Neural crest cell (in vitro differentiated cells): ENCODE measurements around the gene ABHD2. TPM values are rescaled to one million over a fixed set of nuclear protein-coding genes. Genes with fewer than 3 reads are reported as not detected.
A peak's percentile ranks its signal among the peaks of the same experiment; 100 is the strongest.

Source experiments
- DNase-seq: peaks from one replicate; pipeline ENCODE4 v3.0.0; 2021; ENCODE audit warnings: low read depth, mixed read lengths, low spot score
- H3K27ac Mint-ChIP-seq: one replicate; pipeline ENCODE4 v1.8.0; 2021; ENCODE audit warnings: mild to moderate bottlenecking, mixed read lengths; ENCODE audit not compliant: unreplicated experiment
- H3K27me3 Mint-ChIP-seq: 2 replicates; pipeline ENCODE4 v1.8.0; 2021; ENCODE audit warnings: low read depth, mild to moderate bottlenecking, mixed read lengths
- H3K36me3 Mint-ChIP-seq: 2 replicates; pipeline ENCODE4 v1.8.0; 2021; ENCODE audit warnings: low read depth, mild to moderate bottlenecking, mixed read lengths
- H3K4me1 Mint-ChIP-seq: 2 replicates; pipeline ENCODE4 v1.8.0; 2021; ENCODE audit warnings: mixed read lengths
- H3K4me3 Mint-ChIP-seq: one replicate; pipeline ENCODE4 v1.8.0; 2021; ENCODE audit warnings: mild to moderate bottlenecking, mixed read lengths
- H3K9me3 Mint-ChIP-seq: 2 replicates; pipeline ENCODE4 v1.8.0; 2021; ENCODE audit warnings: mixed read lengths
- total RNA-seq: library from RNA; stranded (reverse); gene quantifications from 2 replicates; pipeline ENCODE4 v1.2.1, GENCODE V29; 2021
- TF ChIP-seq, protein P1 (sequence below): fragments of 200-600 bp; sonication (generic); conservative IDR thresholded peaks from 2 replicates; pipeline ENCODE4 v1.5.0; 2021; ENCODE audit warnings: antibody characterized with exemption, mild to moderate bottlenecking

The ABHD2 gene
- total RNA-seq, 1 donor from 2014 or later = 31.0 TPM

DNA sequence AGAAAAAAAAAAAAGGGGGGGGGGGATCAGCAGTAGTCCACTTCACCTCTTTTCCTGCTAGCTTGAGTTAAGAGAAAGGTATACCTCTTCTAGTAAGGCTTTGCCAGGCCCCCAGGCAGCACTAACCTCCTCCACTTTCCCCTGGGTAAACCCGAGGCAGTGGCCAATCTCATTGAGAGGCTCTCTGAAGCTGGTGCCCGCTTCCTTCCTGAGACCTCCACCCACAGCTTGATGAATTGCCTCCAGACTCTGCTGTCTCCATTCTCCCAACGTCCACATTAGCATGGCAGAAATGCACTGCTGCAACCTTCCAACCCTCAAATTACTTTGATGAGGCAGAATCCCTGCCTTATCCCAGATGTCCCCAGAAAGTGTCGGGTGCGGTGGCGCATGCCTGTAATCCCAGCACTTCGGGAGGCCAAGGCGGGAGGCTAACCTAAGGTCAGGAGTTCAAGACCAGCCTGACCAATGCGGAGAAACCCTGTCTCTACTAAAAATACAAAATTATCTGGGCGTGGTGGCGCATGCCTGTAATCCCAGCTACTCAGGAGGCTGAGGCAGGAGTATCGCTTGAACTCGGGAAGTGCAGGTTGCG, 117.8 kb downstream of the ABHD2 start:
- TF ChIP-seq, protein P1, sequence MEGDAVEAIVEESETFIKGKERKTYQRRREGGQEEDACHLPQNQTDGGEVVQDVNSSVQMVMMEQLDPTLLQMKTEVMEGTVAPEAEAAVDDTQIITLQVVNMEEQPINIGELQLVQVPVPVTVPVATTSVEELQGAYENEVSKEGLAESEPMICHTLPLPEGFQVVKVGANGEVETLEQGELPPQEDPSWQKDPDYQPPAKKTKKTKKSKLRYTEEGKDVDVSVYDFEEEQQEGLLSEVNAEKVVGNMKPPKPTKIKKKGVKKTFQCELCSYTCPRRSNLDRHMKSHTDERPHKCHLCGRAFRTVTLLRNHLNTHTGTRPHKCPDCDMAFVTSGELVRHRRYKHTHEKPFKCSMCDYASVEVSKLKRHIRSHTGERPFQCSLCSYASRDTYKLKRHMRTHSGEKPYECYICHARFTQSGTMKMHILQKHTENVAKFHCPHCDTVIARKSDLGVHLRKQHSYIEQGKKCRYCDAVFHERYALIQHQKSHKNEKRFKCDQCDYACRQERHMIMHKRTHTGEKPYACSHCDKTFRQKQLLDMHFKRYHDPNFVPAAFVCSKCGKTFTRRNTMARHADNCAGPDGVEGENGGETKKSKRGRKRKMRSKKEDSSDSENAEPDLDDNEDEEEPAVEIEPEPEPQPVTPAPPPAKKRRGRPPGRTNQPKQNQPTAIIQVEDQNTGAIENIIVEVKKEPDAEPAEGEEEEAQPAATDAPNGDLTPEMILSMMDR = no peak
- Mint-ChIP-seq H3K27me3 (no peaks in the 10 kb centered on the region), H3K36me3 (no peaks in the 10 kb centered on the region), H3K9me3 (no peaks in the 10 kb centered on the region), H3K4me1 (peaks cover 19% of the 10 kb centered on the region), H3K27ac (no peak overlapping the region), H3K4me3 (no peak overlapping the region)
- DNase-seq = no peak

DNA sequence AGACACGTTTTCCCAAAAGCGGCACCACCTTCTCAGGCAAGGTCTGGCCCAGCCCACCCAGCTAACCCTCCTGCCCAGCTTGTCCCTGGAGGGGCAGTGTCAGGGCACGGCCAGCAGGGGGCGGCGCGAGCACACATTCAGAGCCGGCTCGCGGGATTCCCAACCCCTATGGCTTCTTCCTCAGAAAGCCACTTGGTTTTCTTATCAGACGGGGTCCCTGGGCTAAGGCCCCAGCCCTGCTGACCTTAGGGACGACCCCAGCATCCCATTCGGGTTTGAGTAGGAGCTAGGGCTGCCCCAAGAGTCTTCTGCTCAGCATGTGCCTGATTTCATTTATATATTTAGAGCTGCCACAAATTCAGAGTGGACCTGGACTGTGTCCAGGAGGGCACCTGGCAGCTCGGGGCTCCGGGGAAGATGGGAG, 118.7 kb downstream of the ABHD2 start:
- H3K36me3 Mint-ChIP-seq = no peaks in the 10 kb centered on the region
- TF ChIP-seq, protein P1 = peak; percentile 98
- H3K4me3 Mint-ChIP-seq = peak overlapping the region; percentile 69
- peaks cover 11% of the 10 kb centered on the region for H3K4me1 Mint-ChIP-seq
- no peaks in the 10 kb centered on the region for H3K9me3 Mint-ChIP-seq
- no peak overlapping the region for H3K27ac Mint-ChIP-seq
- peak; percentile 86 for DNase-seq
- H3K27me3 Mint-ChIP-seq = no peaks in the 10 kb centered on the region

DNA sequence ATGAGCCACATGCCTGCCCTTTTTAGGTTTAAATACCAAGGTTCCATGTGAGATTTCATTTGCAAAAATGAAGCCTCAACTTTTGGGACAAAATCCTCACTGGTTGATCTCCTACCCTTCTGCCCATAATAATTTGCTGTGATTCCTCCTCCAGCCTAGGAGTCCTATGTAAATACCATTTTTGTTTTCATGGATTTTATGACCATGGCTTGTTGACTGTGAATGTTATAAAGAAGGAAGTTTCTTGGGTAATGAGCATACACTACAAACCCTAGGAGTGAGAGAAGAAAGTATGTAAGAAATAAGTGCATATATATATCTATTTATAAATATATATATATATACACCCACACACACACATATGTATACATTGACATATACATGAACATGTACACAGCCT, 120.0 kb downstream of the ABHD2 start:
- H3K27me3 Mint-ChIP-seq = no peaks in the 10 kb centered on the region

DNA sequence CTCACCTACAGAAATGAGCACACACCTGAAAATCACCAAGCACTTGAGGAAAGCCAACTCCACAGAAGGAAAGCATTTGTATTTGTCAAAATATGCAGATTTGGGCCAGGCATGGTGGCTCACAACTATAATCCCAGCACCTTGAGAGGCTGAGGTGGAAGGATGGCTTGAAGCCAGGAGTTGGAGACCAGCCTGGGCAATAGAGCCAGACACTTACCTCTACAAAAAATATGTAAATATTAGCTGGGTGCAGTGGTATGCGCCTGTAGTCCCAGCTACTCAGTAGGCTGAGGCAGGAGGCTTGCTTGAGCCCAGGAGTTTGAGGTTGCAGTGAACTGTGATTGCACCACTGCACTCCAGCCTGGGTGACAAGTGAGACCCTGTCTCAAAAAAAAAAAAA, 120.8 kb downstream of the ABHD2 start:
- no peaks in the 10 kb centered on the region for H3K36me3 Mint-ChIP-seq
- H3K4me1 Mint-ChIP-seq = peaks cover 6% of the 10 kb centered on the region
- H3K27me3 Mint-ChIP-seq = no peaks in the 10 kb centered on the region
- DNase-seq = no peak
- TF ChIP-seq, protein P1 = no peak
- no peaks in the 10 kb centered on the region for H3K9me3 Mint-ChIP-seq
- no peak overlapping the region for H3K4me3 Mint-ChIP-seq
- no peak overlapping the region for H3K27ac Mint-ChIP-seq

More for the DNA sequence above, 120.0 kb downstream of the ABHD2 start:
- no peak overlapping the region for H3K4me3 Mint-ChIP-seq
- H3K27ac Mint-ChIP-seq = no peak overlapping the region
- no peak for DNase-seq
- no peaks in the 10 kb centered on the region for H3K36me3 Mint-ChIP-seq
- no peaks in the 10 kb centered on the region for H3K9me3 Mint-ChIP-seq
- TF ChIP-seq, protein P1 = no peak
- peaks cover 6% of the 10 kb centered on the region for H3K4me1 Mint-ChIP-seq

DNA sequence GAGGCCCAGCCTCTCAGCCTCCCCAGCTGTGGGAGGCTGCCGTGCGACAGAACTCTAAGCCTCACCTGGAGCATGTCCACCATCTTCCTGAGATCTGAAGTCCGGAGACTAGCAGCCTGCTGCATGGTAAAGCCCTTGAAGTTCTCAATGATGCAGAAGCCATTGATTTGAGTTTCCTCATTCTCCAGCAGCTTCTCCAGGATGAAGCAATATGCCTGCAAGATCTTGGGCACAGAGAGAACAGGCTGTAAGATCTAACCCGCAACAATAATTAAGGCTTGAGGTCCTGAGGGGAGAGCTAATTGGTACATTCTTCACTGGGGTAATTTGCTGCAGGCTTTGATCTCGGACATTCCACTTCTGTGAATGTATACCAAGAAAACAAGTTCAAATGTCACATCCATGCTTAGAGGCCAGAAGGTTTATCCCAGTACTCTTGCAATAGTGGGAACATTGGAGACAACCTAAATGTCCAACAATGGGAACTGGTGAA, 123.5 kb downstream of the ABHD2 start:
- Mint-ChIP-seq H3K4me3 (no peak overlapping the region), H3K27me3 (no peaks in the 10 kb centered on the region), H3K36me3 (no peaks in the 10 kb centered on the region)

More for the DNA sequence above, 123.5 kb downstream of the ABHD2 start:
- DNase-seq = no peak
- no peaks in the 10 kb centered on the region for H3K9me3 Mint-ChIP-seq
- TF ChIP-seq, protein P1 = no peak
- peaks cover 5% of the 10 kb centered on the region for H3K4me1 Mint-ChIP-seq
- no peak overlapping the region for H3K27ac Mint-ChIP-seq
